NCI-H2196 (cell line): ENCODE results near the gene SLIT1.

Experiments
- DNase-seq: peaks from one replicate; lab custom pipeline; 2025; ENCODE audit not compliant: unreplicated experiment; lab: John Stamatoyannopoulos, UW

The SLIT1 gene

GRCh38 chr10:96984541-96985131 lies 201.1 kb downstream of the SLIT1 start:
- DNase-seq, result no peak

- no peak for DNase-seq
Measured at GRCh38 chr10:96982149-96982930, 203.4 kb downstream of the SLIT1 start.

- DNase-seq, result no peak
Measured at GRCh38 chr10:96978621-96979154, 207.1 kb downstream of the SLIT1 start.

- DNase-seq, result no peak
Measured at GRCh38 chr10:96975136-96975535, 210.6 kb downstream of the SLIT1 start.

GRCh38 chr10:96973809-96974747 lies 211.7 kb downstream of the SLIT1 start:
- no peak for DNase-seq

- DNase-seq, result no peak
Measured at GRCh38 chr10:96972264-96972663, 213.5 kb downstream of the SLIT1 start.

GRCh38 chr10:96971324-96971723 lies 214.4 kb downstream of the SLIT1 start:
- DNase-seq, result no peak

- no peak for DNase-seq
Measured at GRCh38 chr10:96968682-96969423, 216.9 kb downstream of the SLIT1 start.

- DNase-seq, result no peak
Measured at GRCh38 chr10:96967847-96968246, 217.9 kb downstream of the SLIT1 start.

GRCh38 chr10:96964131-96964530 lies 221.6 kb downstream of the SLIT1 start:
- DNase-seq, result no peak

GRCh38 chr10:96960872-96961271 lies 224.9 kb downstream of the SLIT1 start:
- no peak for DNase-seq

- DNase-seq, result no peak
Measured at GRCh38 chr10:96959733-96960132, 226.0 kb downstream of the SLIT1 start.

- DNase-seq, result no peak
Measured at GRCh38 chr10:96958071-96958470, 227.7 kb downstream of the SLIT1 start.

GRCh38 chr10:96955794-96956193 lies 230.0 kb downstream of the SLIT1 start:
- DNase-seq, result no peak

GRCh38 chr10:96951954-96952353 lies 233.8 kb downstream of the SLIT1 start:
- no peak for DNase-seq

GRCh38 chr10:96949039-96949683 lies 236.6 kb downstream of the SLIT1 start:
- DNase-seq, result no peak
